H1 (cell line): Measurements from ENCODE around the gene XPNPEP3. TPM values are rescaled to one million over a fixed set of nuclear protein-coding genes. Genes with fewer than 3 reads are reported as not detected.

ENCODE experiments used
- CTCF ChIA-PET: fragments of 300-600 bp; sonication (Branson Sonifier 250); formaldehyde crosslinking; loops from one replicate; lab custom pipeline; 2021; ENCODE audit not compliant: partially characterized antibody; lab: Charles Lee
- POLR2A ChIA-PET: fragments of 300-600 bp; sonication (Branson Sonifier 250); formaldehyde crosslinking; loops from one replicate; lab custom pipeline; 2021; ENCODE audit warnings: inconsistent platforms; ENCODE audit not compliant: partially characterized antibody; lab: Charles Lee
- DNase-seq, 2 experiments: peaks; one replicate each; pipeline versions ENCODE4 v3.0.0 to v3.0.0-alpha.2; 2010 to 2022; ENCODE audit warnings: low spot score in 2 of 2, low read depth in 1 of 2, mixed read lengths in 1 of 2
- FAIRE-seq: peaks from 2 replicates; lab custom pipeline; 2011; peaks lifted over from hg19 to GRCh38; lab: Jason Lieb, UNC
- H2AFZ ChIP-seq: 2 replicates; pipeline ENCODE4 v1.8.1; 2012; ENCODE audit warnings: low read length, inconsistent platforms
- H2AK5ac ChIP-seq: 2 replicates; pipeline ENCODE4 v1.6.1; 2013; ENCODE audit warnings: low read depth, low read length
- H2BK120ac ChIP-seq: replicated peaks from 2 replicates; pipeline ENCODE3; 2013; ENCODE audit warnings: low read depth, low read length, inconsistent platforms
- H2BK12ac ChIP-seq: 2 replicates; pipeline ENCODE4 v1.6.1; 2013; ENCODE audit warnings: low read depth, low read length
- H2BK15ac ChIP-seq: 2 replicates; pipeline ENCODE4 v1.6.1; 2013; ENCODE audit warnings: low read length
- H2BK20ac ChIP-seq: 2 replicates; pipeline ENCODE4 v1.6.1; 2013; ENCODE audit warnings: low read length
- H2BK5ac ChIP-seq: 2 replicates; pipeline ENCODE4 v1.6.1; 2013; ENCODE audit warnings: low read depth, low read length
- H3K14ac ChIP-seq: 2 replicates; pipeline ENCODE4 v1.6.1; 2013; ENCODE audit warnings: inconsistent platforms; ENCODE audit not compliant: insufficient read length
- H3K18ac ChIP-seq: 2 replicates; pipeline ENCODE4 v1.6.1; 2013; ENCODE audit warnings: low read length; ENCODE audit errors: extremely low read depth
- H3K23ac ChIP-seq: 2 replicates; pipeline ENCODE4 v1.6.1; 2013; ENCODE audit warnings: inconsistent platforms; ENCODE audit not compliant: insufficient read length
- H3K23me2 ChIP-seq: 2 replicates; pipeline ENCODE4 v1.6.1; 2013; ENCODE audit warnings: low read depth, low read length
- H3K27ac ChIP-seq: 2 replicates; pipeline ENCODE4 v1.6.1; 2011; ENCODE audit warnings: low read depth, low read length, inconsistent platforms
- H3K27me3 ChIP-seq, 4 experiments: replicated peaks in 1 of 4; 1 replicate in 1 of 4; 2 replicates in 3 of 4; pipeline versions ENCODE4 v1.6.1 to v1.8.1; 2011 to 2013; ENCODE audit warnings: low read length in 3 of 4, mild to moderate bottlenecking in 3 of 4, inconsistent platforms in 2 of 4, mixed read lengths in 2 of 4, moderate library complexity in 1 of 4; ENCODE audit not compliant: control insufficient read depth in 3 of 4, insufficient read depth in 3 of 4; ENCODE audit errors: extremely low read depth in 1 of 4
- H3K36me3 ChIP-seq, 4 experiments: 2 replicates each; pipeline versions ENCODE4 v1.6.1 to v1.8.1; 2011 to 2013; ENCODE audit warnings: mild to moderate bottlenecking in 4 of 4, low read length in 3 of 4, moderate library complexity in 2 of 4, control low read depth in 1 of 4, inconsistent platforms in 1 of 4; ENCODE audit not compliant: insufficient read depth in 4 of 4, control insufficient read depth in 2 of 4
- H3K4ac ChIP-seq: replicated peaks from 2 replicates; pipeline ENCODE3; 2013; ENCODE audit warnings: low read length, low read depth, mixed read lengths, inconsistent platforms; ENCODE audit not compliant: insufficient read length
- H3K4me1 ChIP-seq, 4 experiments: replicated peaks in 1 of 4; 1 replicate in 1 of 4; 2 replicates in 3 of 4; pipeline versions ENCODE4 v1.6.1 to v1.8.1; 2011 to 2013; ENCODE audit warnings: low read length in 3 of 4, inconsistent platforms in 2 of 4, mixed read lengths in 1 of 4; ENCODE audit not compliant: insufficient read depth in 4 of 4, control insufficient read depth in 3 of 4
- H3K4me2 ChIP-seq, 2 experiments: 2 replicates each; pipeline versions ENCODE4 v1.6.1 to v1.8.1; 2011 to 2013; ENCODE audit warnings: low read depth in 2 of 2, low read length in 2 of 2, control low read depth in 1 of 2, inconsistent platforms in 1 of 2, mild to moderate bottlenecking in 1 of 2; ENCODE audit not compliant: insufficient read depth in 1 of 2
- H3K4me3 ChIP-seq, 4 experiments: fragments of 200-600, 300-600 bp in 1 of 4; sonication (generic), shearing (Covaris generic), sonication (Bioruptor Twin) in 1 of 4; 2 replicates each; pipeline versions ENCODE4 v1.5.1 to v1.8.1; 2011 to 2016; ENCODE audit warnings: low read length in 4 of 4, low read depth in 3 of 4, control low read depth in 2 of 4, inconsistent platforms in 2 of 4, mild to moderate bottlenecking in 2 of 4, mixed read lengths in 1 of 4, moderate library complexity in 1 of 4; ENCODE audit not compliant: insufficient read depth in 2 of 4; ENCODE audit errors: extremely low read depth in 1 of 4
- H3K56ac ChIP-seq: replicated peaks from 2 replicates; pipeline ENCODE3; 2013; ENCODE audit warnings: low read depth, mild to moderate bottlenecking, mixed read lengths, low read length, inconsistent platforms; ENCODE audit not compliant: insufficient read length
- H3K79me1 ChIP-seq: 2 replicates; pipeline ENCODE4 v1.6.1; 2013; ENCODE audit warnings: low read depth, low read length, control low read depth
- H3K79me2 ChIP-seq, 2 experiments: 2 replicates each; pipeline versions ENCODE4 v1.6.1 to v1.8.1; 2012 to 2013; ENCODE audit warnings: low read length in 2 of 2, mild to moderate bottlenecking in 2 of 2, inconsistent platforms in 1 of 2; ENCODE audit not compliant: insufficient read depth in 2 of 2, control insufficient read depth in 1 of 2
- H3K9ac ChIP-seq, 4 experiments: replicated peaks in 1 of 4; 1 replicate in 1 of 4; 2 replicates in 3 of 4; pipeline versions ENCODE4 v1.6.1 to v1.8.1; 2011 to 2013; ENCODE audit warnings: low read depth in 3 of 4, low read length in 3 of 4, control low read depth in 2 of 4, mild to moderate bottlenecking in 2 of 4, moderate library complexity in 2 of 4, inconsistent platforms in 1 of 4; ENCODE audit errors: extremely low read depth in 1 of 4
- H3K9me3 ChIP-seq, 2 experiments: 2 replicates each; pipeline versions ENCODE4 v1.6.1 to v1.8.1; 2012 to 2013; ENCODE audit warnings: mild to moderate bottlenecking in 2 of 2, moderate library complexity in 2 of 2, control low read depth in 1 of 2, inconsistent platforms in 1 of 2, low read depth in 1 of 2, low read length in 1 of 2, mixed read lengths in 1 of 2; ENCODE audit not compliant: insufficient read depth in 2 of 2
- H4K20me1 ChIP-seq, 2 experiments: replicated peaks in 1 of 2; 2 replicates each; pipeline versions ENCODE3 to v1.8.1; 2011 to 2013; ENCODE audit warnings: inconsistent platforms in 2 of 2, low read length in 2 of 2, mild to moderate bottlenecking in 1 of 2; ENCODE audit not compliant: insufficient read depth in 2 of 2, control insufficient read depth in 1 of 2
- H4K5ac ChIP-seq: 2 replicates; pipeline ENCODE4 v1.6.1; 2013; ENCODE audit warnings: low read length, low read depth, mixed read lengths, inconsistent platforms; ENCODE audit not compliant: insufficient read length
- H4K8ac ChIP-seq: 2 replicates; pipeline ENCODE4 v1.8.0; 2013; ENCODE audit warnings: mild to moderate bottlenecking, moderate library complexity, low read length, inconsistent platforms; ENCODE audit not compliant: insufficient read depth; ENCODE audit errors: extremely low read depth
- H4K91ac ChIP-seq: replicated peaks from 2 replicates; pipeline ENCODE3; 2013; ENCODE audit warnings: low read length, mixed read lengths, inconsistent platforms; ENCODE audit not compliant: insufficient read length
- ATF3 ChIP-seq: IDR thresholded peaks from 2 replicates; pipeline ENCODE4 v1.6.1; 2011; ENCODE audit warnings: low read depth, mild to moderate bottlenecking, low read length; ENCODE audit not compliant: insufficient read depth
- BACH1 ChIP-seq: IDR thresholded peaks from 2 replicates; pipeline ENCODE4 v1.6.1; 2012; ENCODE audit warnings: low read length, improper control_type of control experiment
- CTCF ChIP-seq, 3 experiments: IDR thresholded peaks; 1 replicate in 2 of 3; 2 replicates in 1 of 3; pipeline versions ENCODE4 v1.5.1 to v1.6.1; 2011; ENCODE audit warnings: low read length in 3 of 3, mild to moderate bottlenecking in 3 of 3, inconsistent platforms in 2 of 3, low read depth in 1 of 3, moderate library complexity in 1 of 3; ENCODE audit not compliant: insufficient read depth in 1 of 3; ENCODE audit errors: control extremely low read depth in 1 of 3
- HDAC6 ChIP-seq: IDR thresholded peaks from one replicate; pipeline ENCODE4 v1.7.1; 2012; ENCODE audit warnings: low read depth, mild to moderate bottlenecking, inconsistent platforms, low read length, moderate library complexity
- POU5F1 ChIP-seq: IDR thresholded peaks from 2 replicates; pipeline ENCODE4 v1.6.1; 2011; ENCODE audit warnings: low read depth, mild to moderate bottlenecking, low read length, moderate library complexity
- RAD21 ChIP-seq, 2 experiments: IDR thresholded peaks in 1 of 2; conservative IDR thresholded peaks in 1 of 2; 2 replicates each; pipeline ENCODE4 v1.6.1; 2011; ENCODE audit warnings: low read depth in 2 of 2, low read length in 2 of 2, improper control_type of control experiment in 1 of 2, inconsistent platforms in 1 of 2, mild to moderate bottlenecking in 1 of 2, moderate library complexity in 1 of 2
- SUZ12 ChIP-seq: fragments of 200-600 bp; sonication (generic); IDR thresholded peaks from 2 replicates; pipeline ENCODE4 v1.6.1; 2012; ENCODE audit warnings: mild to moderate bottlenecking, inconsistent platforms, low read length, moderate library complexity, mixed read lengths
- TBP ChIP-seq: IDR thresholded peaks from 2 replicates; pipeline ENCODE4 v1.6.1; 2011; ENCODE audit warnings: low read depth, low read length, improper control_type of control experiment
- WGBS, 2 experiments: shearing (Covaris generic) in 1 of 2; methylation state at CpG; one replicate each; pipeline versions ENCODE4 v1.1.6 to v1.1.7; 2013 to 2015; ENCODE audit warnings: low lambda C conversion rate in 2 of 2, mixed read lengths in 2 of 2, inconsistent platforms in 1 of 2, low coverage in 1 of 2, missing lambda C conversion rate in 1 of 2; ENCODE audit not compliant: insufficient replicate concordance in 2 of 2, insufficient coverage in 1 of 2, insufficient read length in 1 of 2; ENCODE audit errors: extremely low coverage in 1 of 2, missing lambda C conversion rate in 1 of 2; 5-methylcytosine and 5-hydroxymethylcytosine counted together
- polyA plus RNA-seq, 7 experiments: library from polyadenylated mRNA; depleted of rRNA in 3 of 7; stranded (reverse) in 5 of 7; unstranded in 2 of 7; fragments of >200 nt in 5 of 7; fragments of 200-250 nt in 2 of 7; gene quantifications; 1 replicate in 5 of 7; 2 replicates in 1 of 7; 4 replicates in 1 of 7; pipeline versions ENCODE4 v1.2.1 to v1.2.3, GENCODE V29; 2011 to 2013; ENCODE audit warnings: missing spikeins in 2 of 7, mixed read lengths in 2 of 7
- total RNA-seq: library from RNA; stranded (reverse); fragmentation: NEBNext Ultra II Directional; extraction: Animal tissue kit (Norgen Biotek cat#: 25700); gene quantifications from 2 replicates; pipeline ENCODE4 v1.2.1, GENCODE V29; 2021

The XPNPEP3 gene
- total and polyA plus RNA-seq, 2 of the 8 experiments (the other 6 are each of a cell fraction or from before 2014, with no cell fraction given) = 25.8 to 29.2 TPM

- WGBS, 2 experiments = 86% methylated on average over 5 of the region's 5 CpGs; no CpG with 5 or more reads in 1 of the 2 experiments
- H3K9ac ChIP-seq = no peak overlapping the region
- no peaks in the 10 kb centered on the region for H3K79me1 ChIP-seq
- no peak overlapping the region for H4K8ac ChIP-seq
- H3K14ac ChIP-seq = no peak overlapping the region
- H3K27ac ChIP-seq = no peak overlapping the region
- H2BK12ac ChIP-seq = no peak overlapping the region
- DNase-seq (no peak), FAIRE-seq (peak; percentile 73)
- H2BK120ac ChIP-seq = no peak overlapping the region
- no peaks in the 10 kb centered on the region for H3K9me3 ChIP-seq
- H3K27me3 ChIP-seq = no peaks in the 10 kb centered on the region
- H3K23ac ChIP-seq = no peak overlapping the region
- no peaks in the 10 kb centered on the region for H3K79me2 ChIP-seq
- no peaks in the 10 kb centered on the region for H4K20me1 ChIP-seq
- no peak overlapping the region for H2BK20ac ChIP-seq
- H3K4me1 ChIP-seq = no peaks in the 10 kb centered on the region
- H2AFZ ChIP-seq = no peak overlapping the region
- no peak overlapping the region for H2BK5ac ChIP-seq
- H3K36me3 ChIP-seq = peaks cover 2 to 23% (median 11%) of the 10 kb centered on the region in 4 experiments; a peak in 6 of 8 replicates
- H3K4me2 ChIP-seq = no peak overlapping the region
- ChIA-PET POLR2A (interaction anchor here (0.5 to 1.6 kb wide), 7 partner anchors 18 to 314 kb away, joined by 3 to 9 read pairs (median 4); partner anchors contain the start of gene EP300), CTCF (interaction anchor here (0.7 to 3.9 kb wide), 61 partner anchors 8 to 580 kb away, joined by 3 to 25 read pairs (median 4); partner anchors contain the start of genes CHADL, EP300 and RBX1)
- no peak overlapping the region for H3K56ac ChIP-seq
- no peak overlapping the region for H3K4ac ChIP-seq
- H3K23me2 ChIP-seq = no peaks in the 10 kb centered on the region
- no peak overlapping the region for H2BK15ac ChIP-seq
- H4K91ac ChIP-seq = no peak overlapping the region
- no peak overlapping the region for H4K5ac ChIP-seq
- no peak overlapping the region for H2AK5ac ChIP-seq
- no peak overlapping the region for H3K18ac ChIP-seq
- H3K4me3 ChIP-seq = no peak overlapping the region
- TF ChIP-seq SUZ12 (no peak), RAD21 (IDR thresholded peaks at IDR 0.05 in 1 of 2, conservative IDR thresholded peaks at IDR 0.05 in 1 of 2; ENCODE audit: low read depth in 2 of 2, low read length in 2 of 2) (peak; percentile 66 to 68), BACH1 (0 out of 2 replicates have a peak, but pooled peaks have one; percentile 32), TBP (no peak), CTCF (IDR thresholded peaks at IDR 0.05; ENCODE audit: control extremely low read depth in 1 of 3, insufficient read depth in 1 of 3, low read depth in 1 of 3, low read length in 3 of 3) (peak in 2 of 3 experiments; percentile 23 to 56; a peak in 2 of 4 replicates), POU5F1 (no peak), HDAC6 (no peak), ATF3 (no peak)
Measured at GRCh38 chr22:40922484-40923303, 65.7 kb downstream of the XPNPEP3 start.
